ENCODE data around the gene FNDC11.

The FNDC11 gene

GRCh38 chr20:63554361-63555278, 661 bp downstream of the FNDC11 start:
- no peak for DNase-seq

GRCh38 chr20:63555661-63556381, 1.9 kb downstream of the FNDC11 start:
- no peak for DNase-seq

DNA sequence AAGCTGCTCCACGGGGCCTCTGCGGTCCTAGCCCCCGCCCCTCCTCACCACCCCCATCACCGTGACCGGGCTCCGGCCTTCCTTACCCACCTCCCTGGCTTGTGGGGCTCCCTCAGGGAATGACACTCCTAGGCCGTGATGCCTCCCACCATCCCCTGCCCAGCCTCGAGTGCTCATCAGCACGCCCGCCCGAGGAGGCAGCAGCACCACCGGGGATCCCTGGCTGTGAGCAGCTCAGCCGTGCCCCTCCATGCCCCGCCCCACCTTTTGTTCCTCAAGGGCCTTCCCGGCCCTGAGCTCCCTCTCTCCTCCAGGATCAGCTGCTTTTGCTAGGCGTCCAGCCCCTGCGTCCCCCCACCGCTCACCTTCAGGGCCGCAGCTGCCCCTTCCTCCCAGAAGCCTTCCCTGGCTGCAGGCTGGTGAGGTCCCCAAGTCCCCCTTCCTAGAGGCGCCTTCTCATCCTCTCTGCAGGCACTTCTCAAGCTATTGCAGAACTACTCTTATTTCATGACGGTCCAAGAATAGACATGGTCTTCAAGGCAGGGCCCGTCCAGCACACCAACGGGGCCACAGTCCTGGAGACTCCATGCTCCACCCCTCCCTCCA, 3.0 kb downstream of the FNDC11 start:
- no peak for DNase-seq

DNA sequence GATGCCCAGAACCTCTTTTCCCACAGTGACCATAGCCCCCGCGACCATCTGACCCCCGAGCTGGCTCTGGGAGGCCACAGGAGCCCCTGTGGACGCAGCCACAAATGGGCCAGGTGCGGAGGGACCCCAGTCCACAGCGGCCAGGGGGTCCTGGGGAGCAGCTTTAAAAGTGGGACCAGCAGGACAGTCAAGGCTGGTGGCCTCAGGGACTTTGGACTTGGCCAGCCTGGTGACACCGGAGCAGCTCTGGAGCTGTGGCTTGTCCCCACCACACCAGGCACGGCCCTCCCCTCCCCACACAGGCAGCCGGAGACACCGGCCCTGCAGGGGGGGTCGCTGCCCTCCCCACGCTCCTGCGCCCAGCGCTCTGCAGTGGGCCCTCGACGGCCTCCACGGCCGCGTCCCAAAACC, 3.5 kb downstream of the FNDC11 start:
- no peak for DNase-seq

DNA sequence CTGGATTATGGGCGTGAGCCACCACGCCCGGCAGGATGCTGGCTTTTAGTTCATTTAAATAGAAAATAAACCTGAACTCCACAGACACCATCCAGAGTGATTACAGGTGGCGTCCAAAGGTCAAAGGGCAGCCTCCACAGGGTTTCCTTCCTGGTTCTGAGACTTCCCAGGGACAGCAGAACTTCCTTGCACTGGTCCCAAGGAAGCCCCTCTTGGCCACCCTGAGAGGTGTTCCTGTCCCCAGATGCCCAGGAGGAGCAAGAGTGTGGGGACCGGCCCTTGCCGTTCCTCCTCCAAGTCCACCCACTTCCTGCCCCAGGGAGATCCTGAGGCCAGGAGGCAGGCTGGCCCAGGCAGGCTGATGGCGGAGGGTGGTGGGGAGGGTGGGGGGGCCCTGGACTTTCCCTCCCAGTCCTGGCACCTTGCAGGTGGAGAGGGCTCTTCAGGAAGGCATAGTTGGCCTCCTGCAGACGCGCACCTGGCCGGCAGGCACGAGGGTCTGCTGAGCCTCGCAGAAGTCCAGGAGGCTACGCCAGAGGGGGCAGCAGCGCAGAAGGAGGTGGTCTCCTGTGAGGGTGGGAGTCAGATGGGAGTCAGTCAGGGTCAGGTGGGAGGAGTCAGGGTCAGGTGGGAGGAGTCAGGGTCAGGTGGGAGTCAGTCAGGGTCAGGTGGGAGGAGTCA, 5.0 kb downstream of the FNDC11 start:
- DNase-seq: no peak

DNA sequence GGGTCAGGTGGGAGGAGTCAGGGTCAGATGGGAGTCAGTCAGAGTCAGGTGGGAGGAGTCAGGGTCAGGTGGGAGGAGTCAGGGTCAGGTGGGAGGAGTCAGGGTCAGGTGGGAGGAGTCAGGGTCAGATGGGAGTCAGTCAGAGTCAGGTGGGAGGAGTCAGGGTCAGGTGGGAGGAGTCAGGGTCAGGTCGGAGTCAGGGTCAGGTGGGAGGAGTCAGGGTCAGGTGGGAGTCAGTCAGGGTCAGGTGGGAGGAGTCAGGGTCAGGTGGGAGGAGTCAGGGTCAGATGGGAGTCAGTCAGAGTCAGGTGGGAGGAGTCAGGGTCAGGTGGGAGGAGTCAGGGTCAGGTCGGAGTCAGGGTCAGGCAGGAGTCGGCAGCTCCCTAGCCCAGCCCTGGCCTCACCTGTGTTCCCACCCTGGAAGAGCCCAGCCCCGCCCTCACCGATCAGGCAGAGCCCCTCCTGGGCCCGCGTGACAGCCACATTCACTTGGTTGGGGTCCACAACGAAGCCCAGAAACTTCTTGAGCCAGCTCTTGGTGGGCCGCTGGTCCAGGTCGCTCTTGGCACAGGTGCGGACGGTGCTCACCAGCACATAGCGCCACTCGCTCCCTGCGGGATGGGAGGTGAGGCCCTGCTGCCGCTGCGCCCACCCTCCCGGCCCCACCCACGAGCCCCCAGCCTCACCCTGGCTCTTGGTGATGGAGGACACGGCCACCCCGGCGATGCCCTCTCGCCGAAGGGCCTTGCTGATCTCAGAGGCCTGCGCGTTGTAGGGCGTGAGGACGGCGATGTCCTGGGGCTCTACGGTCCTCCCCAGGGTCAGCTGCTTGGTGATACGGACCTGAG, 5.8 kb downstream of the FNDC11 start:
- DNase-seq: peak in 1 of 5 experiments; percentile 51

DNA sequence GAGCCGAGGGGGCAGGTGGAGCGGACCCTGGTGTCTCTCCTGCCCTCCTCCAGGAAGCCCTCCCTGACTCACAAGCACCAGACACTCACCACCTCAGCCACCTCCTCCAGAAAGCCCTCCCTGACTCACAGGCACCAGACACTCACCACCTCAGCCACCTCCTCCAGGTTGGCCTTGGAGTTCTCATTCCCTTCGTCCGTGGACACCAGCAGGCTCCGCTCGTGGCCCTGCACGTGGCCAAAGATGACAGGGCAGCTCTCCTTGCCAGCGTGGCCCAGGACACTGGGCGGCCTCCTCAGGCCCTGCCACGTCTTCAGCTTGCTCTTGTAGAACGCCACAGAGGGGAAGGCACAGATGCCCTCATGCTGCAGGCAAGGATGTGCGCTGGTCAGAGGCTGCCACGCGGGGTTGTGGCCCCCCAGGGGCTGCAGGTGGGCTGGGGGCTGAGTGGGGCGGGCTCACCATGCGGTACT, 6.4 kb downstream of the FNDC11 start:
- DNase-seq: no peak

DNA sequence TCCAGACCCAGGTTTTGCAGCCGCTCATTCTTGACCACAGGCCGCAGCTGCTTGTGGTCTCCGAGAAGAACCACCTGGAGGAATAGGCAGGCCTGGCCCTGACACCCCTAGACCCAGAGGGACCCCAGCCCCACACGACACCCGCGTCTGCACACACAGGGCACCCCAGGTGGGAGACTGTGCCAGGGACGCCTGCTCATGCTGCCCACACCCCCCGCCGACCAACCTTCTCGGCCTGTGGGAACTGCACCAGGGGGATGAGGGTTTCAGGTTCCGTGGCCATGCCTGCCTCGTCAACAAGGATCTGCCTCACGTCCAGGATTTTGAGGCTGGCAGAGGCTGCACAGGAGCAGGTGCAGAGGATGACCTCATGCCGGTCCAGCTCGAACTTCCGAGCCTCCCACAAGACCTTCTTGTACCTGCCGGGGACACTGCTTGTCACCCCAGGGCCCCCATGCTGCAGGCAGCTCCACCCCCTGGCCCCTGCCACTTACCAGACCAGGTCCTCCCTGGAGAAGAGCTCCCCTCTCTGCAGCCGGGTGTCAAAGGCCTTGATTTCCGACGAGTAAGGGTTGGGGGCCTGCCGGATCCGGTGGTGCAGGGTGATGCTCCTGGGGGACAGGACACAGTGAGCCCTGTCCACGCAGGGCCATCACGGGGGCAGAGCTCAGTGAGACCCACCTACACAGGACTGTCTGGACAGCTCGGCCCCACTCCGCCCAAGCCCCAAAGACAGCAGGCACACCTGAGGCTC, 7.1 kb downstream of the FNDC11 start:
- DNase-seq: no peak

DNA sequence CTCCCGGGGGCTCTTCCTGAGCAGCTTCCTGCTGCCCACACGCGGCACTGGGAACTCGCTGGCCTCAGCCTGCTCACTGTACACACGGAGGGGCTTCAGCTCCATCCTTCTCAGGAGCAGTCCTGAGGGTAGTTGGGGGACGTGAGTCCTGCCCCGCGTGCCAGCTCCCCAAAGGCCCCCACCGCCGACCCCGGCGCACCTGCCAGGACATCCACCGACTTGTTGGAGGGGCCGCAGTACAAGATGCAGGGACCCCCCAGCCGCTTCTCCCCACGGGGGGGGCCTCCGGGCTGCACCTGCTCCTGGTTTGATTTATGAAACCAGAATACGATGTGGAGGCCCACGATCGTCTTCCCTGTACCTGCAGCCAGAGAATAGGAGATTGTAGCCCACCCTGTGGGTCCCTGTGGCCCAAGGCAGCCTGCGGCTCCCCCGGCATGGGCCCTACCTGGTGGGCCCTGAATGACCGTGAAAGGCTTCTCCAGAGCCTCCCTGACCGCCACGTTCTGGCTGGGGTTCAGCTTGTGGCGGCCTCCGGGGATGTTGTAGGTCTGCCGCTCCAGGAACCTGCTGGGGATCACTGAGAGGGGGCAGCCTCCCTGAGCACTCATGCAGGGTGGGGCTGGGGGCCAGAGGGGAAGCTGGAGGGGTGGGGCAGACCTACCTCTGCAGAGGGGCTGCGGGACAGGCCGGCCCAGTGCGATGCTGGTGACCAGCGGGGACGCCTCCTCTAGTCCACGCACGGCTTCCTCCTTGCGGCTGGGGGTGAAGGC, 7.9 kb downstream of the FNDC11 start:
- no peak for DNase-seq

GRCh38 chr20:63562461-63563224, 8.7 kb downstream of the FNDC11 start:
- no peak for DNase-seq

DNA sequence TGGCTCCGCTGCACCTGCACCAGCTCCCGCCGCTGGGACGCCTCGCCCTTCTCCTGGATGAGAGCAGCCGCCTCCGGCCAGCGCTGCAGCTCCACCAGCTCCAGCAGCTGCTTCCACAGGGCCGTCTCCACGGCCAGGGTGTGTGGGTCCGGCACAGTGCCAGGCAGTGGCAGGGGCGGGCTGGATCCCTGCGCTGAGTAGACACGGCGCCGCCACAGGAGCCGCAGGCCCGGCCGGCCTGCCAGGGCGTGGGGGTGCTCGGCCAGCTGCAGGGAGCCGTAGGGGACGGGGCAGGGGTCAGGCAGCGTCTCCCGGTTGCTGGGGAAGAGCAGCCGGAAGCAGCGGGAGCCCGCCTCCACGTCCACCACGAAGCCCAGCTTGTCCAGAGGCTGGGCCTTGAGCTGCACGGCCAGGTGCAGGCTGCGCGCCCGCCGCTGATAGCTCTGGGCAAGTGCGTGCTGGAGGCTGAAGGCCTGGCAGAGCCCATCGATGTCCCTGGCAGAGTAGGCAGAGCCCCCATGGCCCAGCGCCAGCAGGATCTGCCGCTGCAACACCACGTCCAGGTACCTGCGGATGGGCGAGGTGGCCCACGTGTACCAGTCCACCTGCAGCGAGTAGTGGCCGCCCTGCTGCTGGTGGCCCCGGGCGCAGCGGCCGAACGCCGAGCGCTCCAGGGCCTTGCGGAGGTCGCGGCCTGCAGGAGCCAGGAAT, 9.4 kb downstream of the FNDC11 start:
- no peak for DNase-seq

DNA sequence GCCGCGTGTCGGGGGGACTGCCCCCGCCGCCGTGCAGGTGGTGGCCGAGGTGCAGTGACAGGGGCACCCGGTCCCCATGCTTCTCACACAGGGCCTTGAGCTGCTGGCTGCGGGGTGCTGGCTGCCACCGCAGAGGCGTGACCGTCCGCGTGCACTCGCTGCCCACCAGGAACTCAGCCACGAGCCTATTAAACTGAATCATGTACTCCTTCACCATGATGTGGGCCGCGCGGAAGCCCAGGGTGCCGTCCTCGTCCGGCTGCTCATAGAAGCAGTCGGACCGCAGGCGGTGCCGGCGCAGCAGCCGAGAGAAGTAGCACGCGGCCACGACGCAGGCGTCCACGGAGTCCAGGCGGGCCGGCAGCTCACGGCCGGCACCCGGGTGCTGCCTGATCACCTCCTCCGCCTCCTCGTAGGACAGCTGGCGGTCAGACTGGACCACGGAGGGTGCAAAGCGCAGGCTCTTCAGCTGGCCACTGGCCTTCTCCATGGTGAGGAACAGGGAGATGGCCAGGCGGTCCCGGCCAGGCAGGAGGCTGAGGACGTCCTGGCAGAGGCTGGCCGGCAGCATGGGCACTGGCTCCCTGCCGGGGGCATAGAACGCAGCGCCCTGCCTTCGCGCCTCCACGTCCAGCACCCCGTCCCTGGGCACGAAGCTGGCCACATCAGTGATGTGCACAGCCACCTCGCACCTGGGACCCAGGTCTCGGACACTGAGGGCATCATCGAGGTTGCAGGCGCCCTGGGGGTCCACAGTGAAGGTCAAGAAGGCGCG, 10.3 kb downstream of the FNDC11 start:
- DNase-seq: no peak

DNA sequence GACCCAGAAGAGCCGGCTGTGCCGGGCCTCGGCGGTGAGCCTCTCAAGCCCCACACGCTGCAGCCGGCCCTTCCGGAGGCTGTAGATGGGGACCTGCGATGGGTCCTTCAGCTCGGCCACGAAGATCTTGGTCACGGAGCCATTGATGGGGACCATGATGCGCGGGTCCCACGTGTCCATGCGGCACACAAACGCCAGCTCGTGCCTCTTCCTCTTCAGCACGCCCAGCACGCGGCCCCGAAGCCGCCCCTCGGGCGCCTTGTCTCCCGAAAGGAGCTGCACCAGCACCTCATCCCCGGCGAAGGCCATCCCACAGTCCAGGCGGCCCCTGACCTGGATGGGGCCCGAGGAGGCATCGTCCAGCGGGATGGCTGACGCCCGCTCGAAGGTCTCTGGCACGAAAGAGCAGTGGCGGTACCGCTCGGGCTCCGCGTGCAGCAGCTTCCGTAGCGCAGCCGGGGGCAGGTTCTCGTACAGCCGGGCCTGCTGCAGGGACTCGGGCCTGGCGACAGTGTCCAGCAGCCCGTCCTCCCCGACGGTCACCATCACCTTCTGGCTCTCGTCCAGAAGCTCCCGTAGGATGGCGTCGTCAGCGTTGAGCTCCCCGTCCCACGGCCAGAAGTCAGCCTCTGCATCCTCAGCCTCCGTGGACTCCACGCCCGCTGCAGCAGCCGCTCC, 11.2 kb downstream of the FNDC11 start:
- DNase-seq: no peak

DNA sequence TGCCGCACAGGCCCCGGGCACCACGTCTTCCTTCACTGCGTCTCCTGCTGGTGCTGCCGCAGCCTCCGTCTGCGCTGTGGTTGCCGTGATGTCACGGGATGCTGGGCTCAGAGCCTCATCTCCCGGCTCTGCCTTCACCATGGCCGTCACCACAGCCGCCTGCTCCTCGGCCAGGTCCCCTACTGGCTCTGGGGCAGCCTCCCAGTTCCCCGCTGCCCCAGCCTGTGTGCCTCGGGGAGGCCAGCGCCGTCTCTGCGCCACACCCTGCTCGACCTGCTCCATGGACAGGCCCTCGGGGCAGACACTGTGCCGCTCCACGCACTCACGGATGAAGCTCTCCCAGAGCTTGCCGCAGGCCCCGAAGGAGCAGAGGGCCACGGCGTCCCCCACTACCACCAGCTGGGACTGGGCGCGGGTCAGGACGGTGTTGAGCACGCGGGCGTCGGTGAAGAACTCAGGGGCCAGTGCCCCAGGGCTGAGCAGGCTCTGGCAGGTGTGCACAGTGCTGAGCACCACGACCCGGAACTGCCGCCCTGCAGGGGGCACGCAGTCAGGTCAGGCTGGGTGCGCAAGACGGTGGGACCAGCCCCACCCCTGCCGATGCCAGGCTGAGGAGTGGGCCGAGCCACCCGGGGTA, 11.9 kb downstream of the FNDC11 start:
- no peak for DNase-seq

- DNase-seq: no peak
Observed at GRCh38 chr20:63566395-63567135, 12.6 kb downstream of the FNDC11 start.

DNA sequence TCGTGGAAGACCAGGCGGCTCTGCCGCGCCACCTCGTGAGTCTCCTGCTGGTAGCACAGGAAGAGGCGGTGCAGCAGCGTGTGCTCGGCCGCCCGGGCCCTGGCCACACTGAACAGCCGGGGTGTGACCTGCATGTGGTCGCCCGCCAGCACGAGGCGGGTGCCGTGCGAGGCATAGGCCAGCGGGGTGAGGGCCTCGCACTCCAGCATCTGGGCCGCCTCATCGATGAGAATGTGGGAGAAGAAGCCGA, 13.1 kb downstream of the FNDC11 start:
- no peak for DNase-seq
